Epithelial cell of proximal tubule (primary cell): Measurements from ENCODE around the gene MAP4. TPM values are rescaled to one million over a fixed set of nuclear protein-coding genes. Genes with fewer than 3 reads are reported as not detected.
"Not testable (repeated sequence)": the region's sequence is repeated elsewhere in the genome, so short reads cannot be mapped to it uniquely, and the experiment has no call there.

ENCODE experiments used
- DNase-seq: peaks from one replicate; pipeline ENCODE4 v3.0.0-alpha.2; 2011; ENCODE audit warnings: low read depth
- H3K4me3 ChIP-seq: 2 replicates; pipeline ENCODE4 v1.5.1; 2011; ENCODE audit warnings: low read depth, mild to moderate bottlenecking, low read length
- total RNA-seq: library from RNA; depleted of rRNA; stranded (reverse); fragments of >200 nt; gene quantifications from 2 replicates; pipeline ENCODE4 v1.2.3, GENCODE V29; 2015
- TF ChIP-seq, protein P1 (sequence below): conservative IDR thresholded peaks from 2 replicates; pipeline ENCODE4 v1.5.1; 2012; ENCODE audit warnings: low read depth, mild to moderate bottlenecking, low read length

Gene MAP4
- total RNA-seq, 1 donor from 2014 or later, result 111 TPM

DNA sequence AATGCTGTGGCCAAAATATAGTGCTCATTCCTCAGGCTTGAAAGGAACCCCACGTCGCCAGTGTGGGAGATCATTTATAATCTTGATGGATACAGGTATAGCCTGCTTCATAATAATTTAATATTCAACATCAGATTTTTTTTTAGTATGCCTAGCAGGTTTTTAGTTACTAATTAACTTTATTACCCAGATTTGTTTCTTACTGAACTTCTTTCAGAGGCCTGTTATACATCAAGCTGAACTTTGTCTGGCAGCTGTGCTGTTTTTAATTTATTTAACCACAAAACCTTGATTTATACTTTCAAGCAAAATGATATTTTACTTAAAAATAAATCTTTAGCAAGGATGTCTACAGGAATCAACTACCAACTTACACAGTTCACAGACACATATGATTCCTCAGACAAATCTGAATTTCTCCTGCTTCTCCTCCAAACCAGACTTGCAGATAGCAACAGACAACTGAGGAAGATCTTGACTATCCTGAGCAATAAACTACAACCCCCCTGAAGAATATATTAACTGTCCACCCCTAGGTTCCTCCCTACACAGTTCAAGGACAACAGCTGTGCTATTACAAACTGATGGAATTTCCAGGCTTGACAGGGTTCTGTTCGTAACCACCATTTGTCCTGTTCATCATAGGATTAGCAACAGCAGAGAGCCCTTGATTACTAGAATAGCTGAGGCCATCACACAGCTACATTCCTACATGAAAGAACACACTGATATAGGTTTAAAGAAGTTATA lies 610 bp downstream of the MAP4 start:
- no peak for DNase-seq
- H3K4me3 ChIP-seq, result no peak overlapping the region
- TF ChIP-seq, protein P1, sequence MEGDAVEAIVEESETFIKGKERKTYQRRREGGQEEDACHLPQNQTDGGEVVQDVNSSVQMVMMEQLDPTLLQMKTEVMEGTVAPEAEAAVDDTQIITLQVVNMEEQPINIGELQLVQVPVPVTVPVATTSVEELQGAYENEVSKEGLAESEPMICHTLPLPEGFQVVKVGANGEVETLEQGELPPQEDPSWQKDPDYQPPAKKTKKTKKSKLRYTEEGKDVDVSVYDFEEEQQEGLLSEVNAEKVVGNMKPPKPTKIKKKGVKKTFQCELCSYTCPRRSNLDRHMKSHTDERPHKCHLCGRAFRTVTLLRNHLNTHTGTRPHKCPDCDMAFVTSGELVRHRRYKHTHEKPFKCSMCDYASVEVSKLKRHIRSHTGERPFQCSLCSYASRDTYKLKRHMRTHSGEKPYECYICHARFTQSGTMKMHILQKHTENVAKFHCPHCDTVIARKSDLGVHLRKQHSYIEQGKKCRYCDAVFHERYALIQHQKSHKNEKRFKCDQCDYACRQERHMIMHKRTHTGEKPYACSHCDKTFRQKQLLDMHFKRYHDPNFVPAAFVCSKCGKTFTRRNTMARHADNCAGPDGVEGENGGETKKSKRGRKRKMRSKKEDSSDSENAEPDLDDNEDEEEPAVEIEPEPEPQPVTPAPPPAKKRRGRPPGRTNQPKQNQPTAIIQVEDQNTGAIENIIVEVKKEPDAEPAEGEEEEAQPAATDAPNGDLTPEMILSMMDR, result no peak

- TF ChIP-seq, protein P1, result no peak
- H3K4me3 ChIP-seq, result no peak overlapping the region
- no peak for DNase-seq
Measured at GRCh38 chr3:48014358-48014757, 1.9 kb downstream of the MAP4 start.

GRCh38 chr3:48013288-48013980 lies 2.8 kb downstream of the MAP4 start:
- TF ChIP-seq, protein P1, result no peak
- H3K4me3 ChIP-seq, result no peak overlapping the region
- DNase-seq, result peak; percentile 55

DNA sequence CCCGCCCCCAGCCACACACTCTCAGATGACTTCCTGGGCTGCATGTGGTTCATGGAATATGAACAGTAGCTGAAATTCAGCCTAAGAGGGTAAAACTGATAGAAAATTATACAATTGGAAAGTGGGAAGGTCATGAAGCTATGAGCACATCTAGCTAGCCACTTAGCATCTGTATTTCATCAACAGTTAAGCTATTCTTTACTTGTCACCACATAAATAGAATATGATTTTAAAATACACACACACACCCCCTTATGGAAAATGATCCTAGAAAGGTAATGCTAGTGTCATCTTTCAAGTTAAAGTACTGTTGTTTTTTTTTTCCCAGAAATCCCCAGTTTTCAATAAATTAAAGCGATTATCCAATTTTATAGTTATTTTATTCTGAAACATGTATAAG lies 3.6 kb downstream of the MAP4 start:
- no peak overlapping the region for H3K4me3 ChIP-seq
- no peak for DNase-seq
- TF ChIP-seq, protein P1, result no peak

DNA sequence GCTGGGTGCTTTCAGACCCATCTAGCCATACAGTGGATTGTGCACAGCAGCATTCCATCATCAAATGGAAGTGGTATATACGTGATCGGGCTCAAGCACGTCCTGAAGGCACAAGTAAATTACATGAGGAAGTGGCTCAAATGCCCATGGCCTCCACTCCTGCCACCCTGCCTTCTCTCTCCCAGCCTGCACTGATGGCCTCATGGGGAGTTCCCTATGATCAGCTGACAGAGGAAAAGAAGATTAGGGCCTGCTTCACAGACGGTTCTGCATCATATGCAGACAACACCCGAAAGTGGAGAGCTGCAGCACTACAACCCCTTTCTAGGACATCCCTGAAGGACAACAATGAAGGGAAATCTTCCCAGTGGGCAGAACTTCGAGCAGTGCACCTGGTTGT lies 8.2 kb downstream of the MAP4 start:
- H3K4me3 ChIP-seq, DNase-seq: not testable (repeated sequence)

- DNase-seq, H3K4me3 ChIP-seq: not testable (repeated sequence)
Measured at GRCh38 chr3:48007361-48007760, 8.9 kb downstream of the MAP4 start.

DNA sequence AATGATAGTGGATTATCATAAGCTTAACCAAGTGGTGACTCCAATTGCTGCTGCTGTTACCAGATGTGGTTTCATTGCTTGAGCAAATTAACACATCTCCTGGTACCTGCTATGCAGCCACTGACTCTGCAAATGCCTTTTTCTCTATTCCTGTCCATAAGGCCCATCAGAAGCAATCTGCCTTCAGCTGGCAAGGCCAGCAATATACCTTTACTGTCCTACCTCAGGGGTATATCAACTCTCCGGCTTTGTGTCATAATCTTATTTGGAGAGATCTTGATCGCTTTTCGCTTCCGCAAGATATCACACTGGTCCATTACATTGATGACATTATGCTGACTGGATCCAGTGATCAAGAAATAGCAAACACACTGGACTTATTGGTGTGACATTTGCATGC lies 9.4 kb downstream of the MAP4 start:
- not testable (repeated sequence) for DNase-seq, H3K4me3 ChIP-seq

GRCh38 chr3:48004694-48005093 lies 11.5 kb downstream of the MAP4 start:
- TF ChIP-seq, protein P1, result no peak
- DNase-seq, result no peak
- H3K4me3 ChIP-seq, result no peak overlapping the region
